A673 (cell line): ENCODE results near the gene DYNLT2B.

ENCODE experiments used
- EZH2 ChIP-seq: fragments of 200-600 bp; sonication (generic); IDR thresholded peaks from 2 replicates; pipeline ENCODE4 v1.6.1; 2017; ENCODE audit warnings: borderline replicate concordance, low read depth, mild to moderate bottlenecking, mixed read lengths, antibody characterized with exemption, low read length; ENCODE audit not compliant: poor library complexity, severe bottlenecking
- TF ChIP-seq, protein P1 (sequence below): fragments of 300-800, 200-600 bp; sonication (generic); conservative IDR thresholded peaks from 2 replicates; pipeline ENCODE4 v1.5.1; 2017; ENCODE audit warnings: low read depth, mild to moderate bottlenecking, antibody characterized with exemption, low read length, moderate library complexity, mixed read lengths

DNA sequence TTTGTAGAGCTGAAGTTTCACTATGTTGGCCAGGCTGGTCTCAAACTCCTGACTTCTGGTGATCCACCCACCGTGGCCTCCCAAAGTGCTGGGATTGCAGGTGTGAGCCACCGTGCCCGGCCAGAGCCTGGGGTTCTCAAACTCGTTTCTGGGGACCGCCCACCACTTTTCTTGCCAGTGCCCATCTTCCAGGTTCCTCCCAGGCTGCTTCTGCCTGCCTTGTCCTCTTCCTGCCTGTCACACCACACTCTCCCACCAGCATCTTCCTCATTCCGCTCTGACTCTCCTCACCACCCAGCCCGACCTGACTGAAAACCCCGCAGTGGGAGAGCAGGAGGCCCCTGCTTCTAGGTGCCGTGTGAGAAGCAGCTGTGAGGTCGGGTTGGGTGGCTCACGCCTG lies 3.1 kb upstream of the DYNLT2B start:
- TF ChIP-seq, protein P1, sequence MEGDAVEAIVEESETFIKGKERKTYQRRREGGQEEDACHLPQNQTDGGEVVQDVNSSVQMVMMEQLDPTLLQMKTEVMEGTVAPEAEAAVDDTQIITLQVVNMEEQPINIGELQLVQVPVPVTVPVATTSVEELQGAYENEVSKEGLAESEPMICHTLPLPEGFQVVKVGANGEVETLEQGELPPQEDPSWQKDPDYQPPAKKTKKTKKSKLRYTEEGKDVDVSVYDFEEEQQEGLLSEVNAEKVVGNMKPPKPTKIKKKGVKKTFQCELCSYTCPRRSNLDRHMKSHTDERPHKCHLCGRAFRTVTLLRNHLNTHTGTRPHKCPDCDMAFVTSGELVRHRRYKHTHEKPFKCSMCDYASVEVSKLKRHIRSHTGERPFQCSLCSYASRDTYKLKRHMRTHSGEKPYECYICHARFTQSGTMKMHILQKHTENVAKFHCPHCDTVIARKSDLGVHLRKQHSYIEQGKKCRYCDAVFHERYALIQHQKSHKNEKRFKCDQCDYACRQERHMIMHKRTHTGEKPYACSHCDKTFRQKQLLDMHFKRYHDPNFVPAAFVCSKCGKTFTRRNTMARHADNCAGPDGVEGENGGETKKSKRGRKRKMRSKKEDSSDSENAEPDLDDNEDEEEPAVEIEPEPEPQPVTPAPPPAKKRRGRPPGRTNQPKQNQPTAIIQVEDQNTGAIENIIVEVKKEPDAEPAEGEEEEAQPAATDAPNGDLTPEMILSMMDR, result no peak
- TF ChIP-seq EZH2, result no peak
